ENCODE measurements around the gene ZNF627.

GRCh38 chr19:11633223-11633622 lies 35.9 kb downstream of the ZNF627 start:
- TF ChIP-seq GATA3 (IDR thresholded peaks at IDR 0.05; ENCODE audit: low read depth, low read length) (no peak), GATA2 (IDR thresholded peaks at IDR 0.05; ENCODE audit: low read depth, low read length) (no peak)
